ENCODE data around the gene SIPA1.

The SIPA1 gene

DNA sequence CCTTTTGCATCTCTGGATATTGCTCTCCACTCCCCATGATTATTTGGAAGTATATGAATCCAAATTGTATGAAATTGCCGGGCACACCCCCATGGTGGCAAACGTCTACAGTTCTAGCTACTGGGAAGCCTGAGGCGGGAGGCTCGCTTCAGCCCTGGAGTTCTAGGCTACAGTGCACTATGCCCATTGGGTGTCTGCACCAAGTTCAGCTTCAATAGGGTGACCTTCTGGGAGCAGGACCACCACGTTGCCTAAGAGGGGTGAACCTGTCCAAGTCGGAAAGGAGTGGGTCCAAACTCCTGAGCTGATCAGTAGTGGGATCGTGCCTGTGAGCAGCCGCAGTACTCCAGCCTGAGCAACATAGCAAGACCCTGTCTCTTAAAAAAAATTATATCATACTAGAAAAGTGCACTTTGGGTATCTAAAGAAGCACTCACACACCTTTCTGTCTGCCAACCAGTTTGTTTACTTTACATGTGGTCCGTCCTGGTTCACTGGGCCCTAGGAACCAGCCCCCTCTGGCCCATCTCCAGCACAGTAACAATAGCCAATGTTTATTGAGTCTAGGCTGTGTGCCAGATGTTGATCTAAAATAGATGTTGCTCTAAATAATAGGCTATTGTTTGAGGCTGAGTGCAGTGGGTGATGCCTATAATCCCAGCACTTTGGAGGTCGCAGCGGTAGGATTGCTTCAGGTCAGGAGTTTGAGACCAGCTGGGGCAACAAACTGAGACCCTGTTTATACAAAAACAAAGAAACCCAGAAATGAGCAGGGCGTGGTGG lies 57.7 kb downstream of the SIPA1 start:
- Histone ChIP-seq H2AFZ (ENCODE audit: low read length) (no peak overlapping the region), H3K4me2 (ENCODE audit: low read length) (no peak overlapping the region), H4K20me1 (ENCODE audit: insufficient read depth, low read length) (no peaks in the 10 kb centered on the region), H3K79me2 (ENCODE audit: insufficient read depth, low read length) (no peaks in the 10 kb centered on the region), H3K4me3 (ENCODE audit: low read depth, low read length, poor library complexity, severe bottlenecking) (no peak overlapping the region), H3K27me3 (ENCODE audit: insufficient read depth, low read length) (peaks cover 11% of the 10 kb centered on the region; the same call in 1 of the 2 replicates), H3F3A (ENCODE audit: insufficient read depth, low read length) (no peaks in the 10 kb centered on the region), H3K36me3 (ENCODE audit: insufficient read depth, low read length) (no peaks in the 10 kb centered on the region; the same call in 1 of the 2 replicates), H3K9ac (ENCODE audit: low read length) (no peak overlapping the region), H3K9me3 (ENCODE audit: low read length) (no peaks in the 10 kb centered on the region; the same call in 1 of the 2 replicates), H3K27ac (ENCODE audit: low read depth, low read length, poor library complexity, severe bottlenecking) (no peak overlapping the region), H3K4me1 (ENCODE audit: insufficient read depth, low read length, severe bottlenecking) (peaks cover 9% of the 10 kb centered on the region), H3K9me2 (ENCODE audit: low read depth, low read length) (no peaks in the 10 kb centered on the region)
- TF ChIP-seq CTCF (IDR thresholded peaks at IDR 0.05; ENCODE audit: low read length) (no peak), EZH2 (IDR thresholded peaks at IDR 0.05; ENCODE audit: borderline replicate concordance, low read length) (no peak)

DNA sequence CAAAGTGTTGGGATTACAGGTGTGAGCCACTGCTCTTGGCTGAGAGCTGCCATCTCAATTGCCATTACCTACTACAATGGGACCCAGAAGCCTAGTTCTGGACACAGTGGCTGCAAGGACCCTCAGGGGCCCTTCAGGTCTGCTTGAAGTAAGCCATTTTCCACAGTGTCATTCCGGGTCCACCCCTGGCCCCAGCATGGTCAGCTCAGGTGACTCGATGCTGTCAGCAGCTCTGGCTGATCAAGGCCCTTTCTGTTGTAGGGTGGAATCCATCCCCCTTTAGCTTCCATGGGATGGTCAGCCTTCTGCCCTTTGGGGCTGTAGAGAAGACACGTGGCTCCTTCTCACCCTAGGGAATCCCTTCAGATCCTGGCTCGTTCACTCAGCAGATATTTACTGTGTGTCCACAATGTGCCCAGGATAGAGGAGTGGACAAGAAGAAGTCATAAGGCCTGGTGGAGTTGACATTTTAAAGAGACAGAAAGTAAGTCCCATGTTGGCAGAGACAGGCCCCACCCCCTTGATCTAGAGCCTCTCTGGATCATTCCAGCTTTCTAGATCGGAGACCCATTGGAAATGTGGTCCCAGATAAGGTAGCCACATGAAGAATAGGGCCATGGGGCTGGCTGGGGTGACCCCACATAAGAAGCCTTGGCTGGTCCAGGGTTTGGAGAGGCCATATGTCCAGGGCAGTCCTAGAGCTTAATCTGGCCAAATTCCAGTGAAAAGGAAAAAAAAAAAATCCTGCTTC lies 59.1 kb downstream of the SIPA1 start:
- Histone ChIP-seq H4K20me1 (ENCODE audit: insufficient read depth, low read length) (no peaks in the 10 kb centered on the region), H3K9me3 (ENCODE audit: low read length) (no peaks in the 10 kb centered on the region; the same call in 1 of the 2 replicates), H3K4me2 (ENCODE audit: low read length) (no peak overlapping the region), H3K4me3 (ENCODE audit: low read depth, low read length, poor library complexity, severe bottlenecking) (no peak overlapping the region), H3K27ac (ENCODE audit: low read depth, low read length, poor library complexity, severe bottlenecking) (no peak overlapping the region), H3K9me2 (ENCODE audit: low read depth, low read length) (no peaks in the 10 kb centered on the region), H3K27me3 (ENCODE audit: insufficient read depth, low read length) (peaks cover 11% of the 10 kb centered on the region; the same call in 1 of the 2 replicates), H3F3A (ENCODE audit: insufficient read depth, low read length) (no peaks in the 10 kb centered on the region), H3K4me1 (ENCODE audit: insufficient read depth, low read length, severe bottlenecking) (peaks cover 9% of the 10 kb centered on the region), H3K36me3 (ENCODE audit: insufficient read depth, low read length) (no peaks in the 10 kb centered on the region; the same call in 1 of the 2 replicates), H2AFZ (ENCODE audit: low read length) (no peak overlapping the region), H3K9ac (ENCODE audit: low read length) (no peak overlapping the region), H3K79me2 (ENCODE audit: insufficient read depth, low read length) (no peaks in the 10 kb centered on the region)
- no peak for TF ChIP-seq EZH2 (IDR thresholded peaks at IDR 0.05; ENCODE audit: borderline replicate concordance, low read length)
- no peak for TF ChIP-seq CTCF (IDR thresholded peaks at IDR 0.05; ENCODE audit: low read length)

GRCh38 chr11:65698205-65698604 lies 60.3 kb downstream of the SIPA1 start:
- Histone ChIP-seq H3K4me2 (ENCODE audit: low read length) (no peak overlapping the region), H3K4me1 (ENCODE audit: insufficient read depth, low read length, severe bottlenecking) (peaks cover 9% of the 10 kb centered on the region), H3K79me2 (ENCODE audit: insufficient read depth, low read length) (no peaks in the 10 kb centered on the region), H3K9ac (ENCODE audit: low read length) (no peak overlapping the region), H2AFZ (ENCODE audit: low read length) (no peak overlapping the region), H3F3A (ENCODE audit: insufficient read depth, low read length) (no peaks in the 10 kb centered on the region), H3K36me3 (ENCODE audit: insufficient read depth, low read length) (no peaks in the 10 kb centered on the region; the same call in 1 of the 2 replicates), H4K20me1 (ENCODE audit: insufficient read depth, low read length) (no peaks in the 10 kb centered on the region), H3K9me2 (ENCODE audit: low read depth, low read length) (no peaks in the 10 kb centered on the region), H3K4me3 (ENCODE audit: low read depth, low read length, poor library complexity, severe bottlenecking) (no peak overlapping the region), H3K27me3 (ENCODE audit: insufficient read depth, low read length) (peaks cover 7% of the 10 kb centered on the region; the same call in 1 of the 2 replicates), H3K9me3 (ENCODE audit: low read length) (no peaks in the 10 kb centered on the region; the same call in 1 of the 2 replicates), H3K27ac (ENCODE audit: low read depth, low read length, poor library complexity, severe bottlenecking) (no peak overlapping the region)
- TF ChIP-seq EZH2 (IDR thresholded peaks at IDR 0.05; ENCODE audit: borderline replicate concordance, low read length): no peak
- TF ChIP-seq CTCF (IDR thresholded peaks at IDR 0.05; ENCODE audit: low read length): no peak

Data from OCI-LY1 (cell line).